ENCODE measurements around the gene TM4SF1.
"Not testable (repeated sequence)": the region's sequence is repeated elsewhere in the genome, so short reads cannot be mapped to it uniquely, and the experiment has no call there.

The TM4SF1 gene

GRCh38 chr3:149343951-149344350 lies 33.5 kb downstream of the TM4SF1 start:
- no peak for DNase-seq (ENCODE audit: low read depth)

GRCh38 chr3:149342413-149343380 lies 34.8 kb downstream of the TM4SF1 start:
- peak; percentile 95 for DNase-seq (ENCODE audit: low read depth)

DNA sequence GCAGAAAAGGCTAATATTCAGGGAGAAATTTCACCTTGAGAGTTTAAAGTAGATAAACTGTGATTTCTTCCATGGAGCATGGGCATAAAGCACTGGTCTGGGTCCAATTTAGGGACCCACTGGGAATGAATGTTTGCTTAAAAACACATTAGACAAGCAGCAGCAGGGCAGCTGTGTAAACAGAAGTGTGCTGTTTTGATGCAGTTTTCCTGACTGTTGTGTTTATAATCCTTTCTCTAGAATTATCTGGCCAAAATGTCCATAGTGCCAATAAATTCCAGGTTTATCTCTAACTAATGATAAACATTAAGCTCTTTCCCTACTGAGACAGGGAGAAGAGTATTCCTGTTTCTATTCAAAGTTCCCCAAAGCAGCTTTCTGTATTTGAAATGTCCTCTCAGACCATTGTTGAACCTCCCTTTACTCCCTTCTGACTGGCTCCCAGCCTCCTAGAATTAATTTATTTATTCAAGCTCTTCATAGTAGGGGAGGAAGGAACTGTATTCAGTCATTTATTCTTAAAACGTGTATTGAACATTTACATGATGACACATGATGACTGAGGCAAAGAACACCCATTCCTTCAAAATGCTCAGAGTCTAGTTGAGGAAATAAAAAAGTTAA lies 37.0 kb downstream of the TM4SF1 start:
- DNase-seq (ENCODE audit: low read depth): peak; percentile 49

DNA sequence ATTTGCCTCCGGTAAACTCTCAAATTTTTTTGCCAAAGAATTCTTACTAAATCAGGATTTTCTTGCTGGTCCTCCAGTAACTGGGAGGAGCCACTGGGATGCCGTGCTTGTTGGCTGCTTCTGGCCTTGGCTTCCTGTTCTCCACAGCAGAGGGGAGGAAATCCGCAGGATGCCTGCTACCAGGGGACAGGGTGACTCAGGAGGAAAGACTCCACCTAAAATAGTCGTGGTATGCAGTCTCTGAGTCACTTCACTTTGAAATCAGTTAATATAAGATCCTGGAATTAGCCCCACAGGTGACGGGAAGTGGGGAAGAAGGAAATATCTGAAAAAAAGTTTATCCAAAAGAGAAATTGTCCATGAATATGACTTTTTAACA lies 37.5 kb downstream of the TM4SF1 start:
- DNase-seq (ENCODE audit: low read depth): peak; percentile 97

DNA sequence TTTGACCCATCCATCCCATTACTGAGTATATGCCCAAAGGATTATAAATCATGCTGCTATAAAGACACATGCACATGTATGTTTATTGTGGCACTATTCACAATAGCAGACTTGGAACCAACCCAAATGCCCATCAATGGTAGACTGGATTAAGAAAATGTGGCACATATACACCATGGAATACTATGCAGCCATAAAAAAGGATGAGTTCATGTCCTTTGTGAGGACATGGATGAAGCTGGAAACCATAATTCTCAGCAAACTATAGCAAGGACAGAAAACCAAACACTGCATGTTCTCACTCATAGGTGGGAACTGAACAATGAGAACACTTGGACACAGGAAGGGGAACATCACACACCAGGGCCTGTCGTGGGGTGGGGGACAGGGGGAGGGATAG lies 40.0 kb downstream of the TM4SF1 start:
- not testable (repeated sequence) for DNase-seq (ENCODE audit: low read depth)

DNA sequence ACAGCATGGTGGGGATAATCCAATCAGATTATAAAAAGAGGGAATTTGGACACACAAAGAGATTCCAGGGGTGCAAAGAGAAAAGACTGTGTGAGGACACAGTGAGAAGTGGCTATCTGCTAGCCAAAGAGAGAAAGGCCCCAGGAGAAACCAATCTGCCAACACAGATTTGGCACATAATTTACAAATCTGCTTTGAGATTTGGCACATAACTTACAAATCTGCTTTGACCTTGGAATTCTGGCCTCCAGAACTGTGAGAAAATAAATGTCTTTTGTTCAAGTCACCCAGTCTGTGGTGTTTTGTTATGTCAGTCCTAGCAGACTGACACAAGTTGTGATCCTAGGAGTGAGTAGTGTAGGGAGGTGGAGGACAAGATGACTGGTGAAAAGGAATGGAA lies 40.5 kb downstream of the TM4SF1 start:
- DNase-seq (ENCODE audit: low read depth): no peak

DNA sequence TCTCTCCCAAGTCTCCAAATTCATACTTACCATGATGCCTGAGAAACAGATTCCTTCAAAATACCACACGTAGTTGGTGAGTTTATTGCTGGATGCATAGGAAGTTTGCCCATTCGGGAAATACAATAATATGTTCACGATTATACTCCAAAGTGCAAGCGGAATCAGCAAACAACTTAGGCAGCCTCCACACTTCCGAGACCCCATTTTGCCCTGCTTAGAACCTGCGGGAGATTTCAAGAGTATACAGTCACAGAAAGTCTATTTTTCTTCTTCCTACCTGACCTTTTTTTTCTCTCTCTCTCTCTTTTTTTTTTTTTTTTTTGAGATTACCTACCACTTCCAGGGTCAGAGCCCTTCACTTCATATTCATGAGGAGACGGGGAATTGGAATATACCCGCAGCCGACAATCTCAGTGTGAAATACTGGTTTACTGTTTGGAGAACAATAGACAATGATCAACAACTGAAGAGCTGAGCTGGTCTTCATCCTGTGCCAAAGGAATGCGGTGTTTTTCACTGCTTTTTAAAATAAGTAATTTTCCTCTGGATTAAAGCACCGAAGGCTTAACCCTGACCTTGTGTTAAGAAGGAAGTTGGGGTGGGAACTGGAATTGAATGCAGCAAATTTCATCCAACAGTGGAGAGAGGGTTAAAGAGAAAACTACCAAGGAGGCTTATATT lies 44.1 kb downstream of the TM4SF1 start, which contains the start of gene TM4SF18:
TM4SF18 (minus strand) TSS at position 461 of the 684 bp plus-strand sequence; CDS start at position 207, 254 bp downstream.
- peak; percentile 27 for DNase-seq (ENCODE audit: low read depth)

- peak; percentile 19 for DNase-seq (ENCODE audit: low read depth)
Observed at GRCh38 chr3:149332771-149333170, 44.7 kb downstream of the TM4SF1 start.

DNA sequence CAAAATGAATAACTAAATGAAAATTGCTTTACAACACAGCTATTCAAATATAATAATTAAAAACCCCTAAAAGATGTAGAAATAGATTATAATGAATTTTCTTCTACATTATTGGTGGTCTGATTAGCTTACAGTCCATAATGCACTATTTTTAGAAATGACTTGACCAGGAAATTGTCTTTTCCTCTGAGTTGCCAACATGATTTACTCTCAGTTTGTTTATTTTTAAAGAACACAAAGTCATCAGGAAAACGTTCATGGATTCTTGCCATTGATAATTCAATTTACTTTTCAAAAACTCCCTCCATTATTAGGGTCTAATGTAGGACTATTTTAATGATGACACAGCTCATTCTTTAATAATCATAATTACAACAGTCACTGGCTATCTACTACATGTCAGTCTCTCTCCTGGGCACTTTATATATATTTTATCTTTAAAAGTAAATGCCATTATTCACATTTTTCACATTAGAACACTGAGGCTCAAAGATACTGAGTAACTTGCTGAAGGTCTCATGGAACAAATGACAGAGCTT lies 45.2 kb downstream of the TM4SF1 start:
- DNase-seq (ENCODE audit: low read depth): no peak

- no peak for DNase-seq (ENCODE audit: low read depth)
Observed at GRCh38 chr3:149331396-149331795, 46.1 kb downstream of the TM4SF1 start.

DNA sequence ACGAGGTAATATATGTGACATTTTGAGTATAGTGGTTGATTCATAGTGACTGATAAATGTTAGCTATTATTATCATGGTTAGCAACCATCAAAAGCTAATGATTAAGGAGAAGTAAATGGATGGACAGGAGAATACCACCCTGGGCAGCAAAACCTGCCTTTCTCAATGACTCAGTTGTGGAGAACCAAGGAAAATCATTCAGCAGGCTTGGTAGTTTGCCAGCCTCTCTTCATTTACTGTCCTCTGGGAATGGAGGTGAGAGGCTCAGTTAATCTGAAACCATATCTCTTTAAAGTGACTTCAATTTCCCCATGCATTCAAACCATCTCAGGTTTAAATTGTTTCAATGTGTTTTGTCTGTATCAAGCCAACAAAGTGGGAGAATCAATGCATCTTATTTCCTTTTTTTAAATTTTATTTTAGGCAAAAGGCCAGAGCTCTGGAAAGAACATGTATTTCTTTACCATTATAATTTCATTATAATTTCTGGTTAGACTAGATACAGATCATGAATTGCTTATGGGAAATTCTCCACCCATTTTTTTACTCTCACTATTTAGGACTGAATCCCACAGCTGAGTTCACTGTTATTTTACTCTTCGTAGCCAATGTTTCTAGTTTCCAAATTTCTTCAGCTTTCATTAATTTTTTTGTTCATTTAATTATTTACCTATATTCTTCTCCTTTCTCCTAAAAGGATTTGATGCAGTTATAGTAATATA lies 46.7 kb downstream of the TM4SF1 start:
- DNase-seq (ENCODE audit: low read depth): peak; percentile 23

GRCh38 chr3:149327156-149327555 lies 50.3 kb downstream of the TM4SF1 start:
- no peak for DNase-seq (ENCODE audit: low read depth)

GRCh38 chr3:149325581-149325980 lies 51.9 kb downstream of the TM4SF1 start:
- DNase-seq (ENCODE audit: low read depth): no peak

GRCh38 chr3:149324332-149324731 lies 53.1 kb downstream of the TM4SF1 start:
- no peak for DNase-seq (ENCODE audit: low read depth)

DNA sequence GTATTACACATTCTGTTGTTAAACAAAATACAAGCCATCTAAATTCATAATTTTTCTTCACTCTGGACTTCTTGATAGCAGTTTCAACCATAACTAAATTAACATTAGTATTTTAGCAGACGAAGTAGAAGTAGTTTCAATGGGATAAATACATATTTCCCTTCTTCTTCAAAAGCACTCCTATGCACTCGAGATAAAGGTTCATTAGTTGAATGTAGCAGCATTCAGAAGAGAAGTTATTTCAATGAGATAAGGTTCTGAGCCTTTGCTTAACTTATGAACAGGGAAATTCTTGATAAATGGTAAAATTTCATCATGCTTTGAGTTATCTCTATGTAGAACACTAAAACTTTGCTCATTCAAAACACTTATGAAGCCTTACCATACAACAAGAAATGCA lies 55.8 kb downstream of the TM4SF1 start:
- DNase-seq (ENCODE audit: low read depth): no peak

GRCh38 chr3:149321136-149321535 lies 56.3 kb downstream of the TM4SF1 start:
- DNase-seq (ENCODE audit: low read depth): no peak

GRCh38 chr3:149319750-149320149 lies 57.7 kb downstream of the TM4SF1 start:
- no peak for DNase-seq (ENCODE audit: low read depth)

All from iris pigment epithelial cell (primary cell).